HG03558 (cell line): Measurements from ENCODE around the gene LAG3.
"Not testable (repeated sequence)": the region's sequence is repeated elsewhere in the genome, so short reads cannot be mapped to it uniquely, and the experiment has no call there.

Source experiments
- ATAC-seq: cut with Tn5 transposase; IDR thresholded peaks from one replicate; pipeline ENCODE4 v1.9.1; 2021; ENCODE audit warnings: moderate number of reproducible peaks; ENCODE audit not compliant: unreplicated experiment; ENCODE audit errors: extremely low read depth

Gene LAG3

DNA sequence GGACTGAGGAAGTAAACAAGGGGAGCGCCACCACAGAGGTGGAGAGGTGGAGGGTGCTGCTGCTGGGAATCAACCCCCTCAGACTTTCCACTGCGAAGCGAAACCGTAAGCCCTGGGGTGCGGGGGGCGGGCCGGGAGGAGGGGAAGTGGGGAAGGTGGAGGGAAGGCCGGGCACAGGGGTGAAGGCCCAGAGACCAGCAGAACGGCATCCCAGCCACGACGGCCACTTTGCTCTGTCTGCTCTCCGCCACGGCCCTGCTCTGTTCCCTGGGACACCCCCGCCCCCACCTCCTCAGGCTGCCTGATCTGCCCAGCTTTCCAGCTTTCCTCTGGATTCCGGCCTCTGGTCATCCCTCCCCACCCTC, at the start of gene LAG3:
Gene LAG3 (plus strand): TSS at position 190 of the 365 bp plus-strand sequence. CDS start 333 bp downstream, outside the sequence.
- ATAC-seq = no peak

DNA sequence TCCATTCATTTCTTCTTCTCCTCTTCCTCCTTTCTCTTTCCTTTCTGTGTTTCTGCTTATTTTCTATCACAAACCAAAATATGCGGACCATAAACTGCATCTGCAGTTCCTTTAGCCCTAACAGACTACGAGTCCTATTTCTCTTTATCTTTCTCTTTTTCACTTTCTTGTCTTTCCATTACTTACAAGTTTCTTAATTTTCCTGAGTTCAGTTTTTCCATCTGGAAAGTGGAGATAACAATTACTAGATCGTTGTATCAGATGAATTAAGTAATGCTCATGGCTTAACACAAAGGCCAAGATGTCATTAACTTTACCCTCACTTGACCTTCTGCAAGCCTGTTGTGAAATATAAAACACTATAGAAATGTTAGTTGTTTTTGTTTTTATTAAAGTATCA, 49.5 kb upstream of the LAG3 start:
- ATAC-seq = no peak

DNA sequence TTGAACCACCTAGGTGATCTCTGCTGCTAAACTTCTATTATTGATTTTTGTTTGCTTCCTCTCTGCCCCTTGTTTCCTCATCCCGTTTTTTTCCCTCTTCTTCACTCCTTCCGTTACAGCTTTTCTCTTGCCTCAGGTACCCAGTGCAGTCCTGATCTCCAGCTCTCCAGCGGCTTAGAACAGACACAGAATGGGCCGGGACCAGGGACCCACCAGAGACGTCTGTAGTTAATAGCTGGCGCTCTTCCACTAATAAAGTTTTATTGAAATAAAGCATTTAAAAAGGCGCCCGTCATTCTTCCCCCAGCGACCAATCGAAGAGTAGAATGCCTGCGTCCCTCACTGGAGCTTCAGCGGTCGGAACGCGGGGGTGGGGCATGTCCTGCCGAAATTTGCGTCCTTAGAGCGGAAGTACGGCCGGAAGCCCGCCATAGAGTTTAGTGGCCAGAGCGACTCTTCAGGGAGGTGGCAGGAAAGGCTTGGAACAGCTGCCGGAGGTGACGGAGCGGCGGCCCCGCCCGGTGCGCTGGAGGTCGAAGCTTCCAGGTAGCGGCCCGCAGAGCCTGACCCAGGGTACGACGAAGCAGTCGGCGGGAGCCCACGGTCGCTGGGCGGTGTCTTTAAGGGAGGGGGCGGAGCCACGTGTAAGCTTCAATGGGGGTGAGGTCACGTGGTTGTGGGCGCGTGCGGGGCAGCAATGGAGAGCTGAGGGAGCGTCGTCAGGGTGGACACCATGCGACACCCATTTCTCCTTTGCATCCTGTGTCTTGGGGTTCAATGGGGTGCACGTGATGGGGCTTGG, 48.5 kb upstream of the LAG3 start, which contains the start of gene COPS7A:
Gene COPS7A (plus strand): TSS at position 440 of the 802 bp plus-strand sequence. CDS start 611 bp downstream, outside the sequence.
- peak; percentile 89 for ATAC-seq

DNA sequence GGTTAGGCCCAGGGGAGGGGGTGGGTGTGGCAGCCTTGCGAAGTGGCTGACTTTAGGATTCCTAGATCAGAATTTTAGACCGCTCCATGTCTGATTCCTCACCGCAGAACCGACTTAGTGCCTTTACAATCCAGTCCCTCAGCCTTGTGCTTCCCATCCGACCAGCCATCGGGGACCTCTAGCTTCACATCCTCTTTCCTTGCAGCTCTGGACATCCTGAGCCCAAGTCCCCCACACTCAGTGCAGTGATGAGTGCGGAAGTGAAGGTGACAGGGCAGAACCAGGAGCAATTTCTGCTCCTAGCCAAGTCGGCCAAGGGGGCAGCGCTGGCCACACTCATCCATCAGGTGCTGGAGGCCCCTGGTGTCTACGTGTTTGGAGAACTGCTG, 47.9 kb upstream of the LAG3 start:
- ATAC-seq = no peak

DNA sequence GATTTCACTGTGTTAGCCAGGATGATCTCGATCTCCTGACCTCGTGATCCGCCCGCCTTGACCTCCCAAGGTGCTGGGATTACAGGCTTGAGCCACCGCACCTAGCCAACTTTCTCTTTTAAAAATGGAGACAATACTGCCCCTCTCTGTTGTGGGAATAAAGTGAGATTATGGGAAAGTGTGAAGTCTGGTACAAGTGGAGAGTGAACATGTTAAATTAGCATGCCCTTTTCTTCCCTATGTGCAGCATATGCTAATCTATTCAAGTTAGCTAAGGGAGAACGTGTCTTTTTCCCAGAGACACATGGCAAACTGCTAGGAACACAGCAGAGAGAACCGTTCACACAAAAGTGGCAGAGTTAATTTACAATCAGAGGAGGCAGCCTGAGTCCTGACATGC, 47.0 kb upstream of the LAG3 start:
- no peak for ATAC-seq

DNA sequence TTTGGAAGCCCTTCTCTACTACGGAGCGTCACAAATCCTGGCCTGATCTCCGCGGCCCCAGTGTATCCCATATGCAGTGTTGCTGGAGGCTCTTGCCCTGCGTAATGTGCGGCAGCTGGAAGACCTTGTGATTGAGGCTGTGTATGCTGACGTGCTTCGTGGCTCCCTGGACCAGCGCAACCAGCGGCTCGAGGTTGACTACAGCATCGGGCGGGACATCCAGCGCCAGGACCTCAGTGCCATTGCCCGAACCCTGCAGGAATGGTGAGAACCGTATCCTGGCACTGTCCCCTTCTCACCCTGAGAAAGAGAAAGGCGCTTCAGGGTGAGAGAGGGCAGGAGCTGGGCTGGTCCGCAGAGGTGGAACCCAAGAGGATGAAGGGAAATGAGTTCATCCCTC, 43.1 kb upstream of the LAG3 start:
- no peak for ATAC-seq

DNA sequence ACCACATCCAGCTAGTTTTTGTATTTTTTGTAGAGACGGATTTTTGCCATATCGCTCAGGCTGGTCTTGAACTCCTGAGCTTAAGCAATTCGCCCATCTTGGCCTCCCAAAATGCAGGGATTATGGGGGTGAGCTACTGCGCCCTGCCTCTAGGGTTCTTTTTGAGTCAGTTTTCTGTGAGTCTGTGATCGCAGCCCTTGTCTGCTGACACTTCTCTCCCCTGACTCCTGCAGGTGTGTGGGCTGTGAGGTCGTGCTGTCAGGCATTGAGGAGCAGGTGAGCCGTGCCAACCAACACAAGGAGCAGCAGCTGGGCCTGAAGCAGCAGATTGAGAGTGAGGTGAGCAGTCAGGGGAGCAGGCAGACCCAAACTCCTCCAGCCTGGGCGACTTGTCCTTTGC, 42.2 kb upstream of the LAG3 start:
- ATAC-seq = no peak

DNA sequence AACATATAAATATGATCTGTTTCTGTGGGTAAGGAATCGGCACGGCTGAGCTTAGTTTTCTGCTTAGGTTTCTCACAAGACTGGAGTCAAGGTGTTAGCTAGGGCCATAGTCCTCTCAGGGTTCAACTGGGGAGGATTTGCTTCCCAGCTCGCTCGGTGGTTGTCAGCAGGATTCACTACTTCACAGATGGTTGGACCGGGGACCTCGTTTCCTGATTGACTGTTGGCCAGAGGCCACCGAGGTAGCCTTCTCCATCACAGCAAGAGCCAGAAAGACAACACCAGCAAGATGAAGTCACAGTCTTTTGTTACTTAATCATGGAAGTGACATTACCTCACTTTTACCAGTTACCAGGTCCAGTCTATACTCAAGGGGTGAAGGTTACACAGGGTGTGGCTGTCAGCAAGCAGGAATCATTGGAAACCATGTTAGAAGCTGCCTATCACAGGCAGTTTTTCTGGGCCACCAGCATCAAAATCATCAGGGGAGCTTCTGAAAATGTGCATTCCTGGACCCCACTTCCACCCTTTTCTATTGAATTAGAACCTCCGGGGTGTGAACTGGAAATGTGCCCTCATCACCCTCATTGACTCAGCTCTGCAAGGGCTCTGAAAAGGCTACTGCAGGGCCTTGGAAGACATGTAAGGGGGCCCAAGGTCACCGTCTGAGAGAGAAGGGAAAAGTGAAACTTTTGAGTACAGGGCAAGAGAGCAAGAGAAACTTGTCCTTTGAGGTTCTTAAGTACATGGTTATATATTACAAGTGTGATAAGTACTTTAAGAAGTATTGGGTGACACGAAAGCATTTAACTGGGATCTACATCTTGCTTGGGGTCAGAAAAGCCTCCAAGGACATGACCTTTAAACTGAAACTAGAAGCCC, 37.6 kb upstream of the LAG3 start:
- ATAC-seq = no peak

DNA sequence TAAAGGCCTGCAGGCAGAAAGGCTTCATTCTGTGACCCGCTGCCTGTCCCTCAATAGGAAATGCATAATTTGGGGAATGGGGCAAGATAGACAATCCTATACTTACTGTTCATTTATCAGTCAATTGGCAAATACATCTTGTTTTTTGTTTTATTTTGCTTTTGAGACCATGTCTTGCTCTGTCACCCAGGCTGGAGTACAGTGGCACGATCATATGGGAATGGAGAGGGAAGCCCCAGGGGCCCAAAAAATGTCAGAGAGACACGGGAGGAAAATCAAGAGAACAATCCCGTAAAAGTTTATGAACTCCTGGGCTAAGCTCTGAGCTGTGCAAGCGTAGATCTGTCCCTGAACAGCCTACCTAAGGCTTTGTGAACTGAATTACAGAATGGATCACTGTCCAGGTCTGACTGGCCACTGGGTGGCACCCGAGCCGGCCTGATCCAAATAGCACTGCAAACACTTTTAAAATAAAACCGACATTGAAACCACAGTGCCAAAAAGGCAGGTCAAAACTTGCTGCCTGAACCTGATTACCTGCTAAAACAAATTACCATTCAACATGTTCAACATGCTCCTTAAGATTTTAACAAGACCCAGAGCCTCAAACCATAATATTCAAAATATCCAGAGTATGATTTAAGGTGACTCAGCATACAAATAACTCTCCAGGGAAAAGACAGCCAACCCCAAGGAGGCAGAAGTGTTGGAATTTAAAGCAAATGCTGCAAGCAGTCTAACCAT, 36.7 kb upstream of the LAG3 start:
- no peak for ATAC-seq

DNA sequence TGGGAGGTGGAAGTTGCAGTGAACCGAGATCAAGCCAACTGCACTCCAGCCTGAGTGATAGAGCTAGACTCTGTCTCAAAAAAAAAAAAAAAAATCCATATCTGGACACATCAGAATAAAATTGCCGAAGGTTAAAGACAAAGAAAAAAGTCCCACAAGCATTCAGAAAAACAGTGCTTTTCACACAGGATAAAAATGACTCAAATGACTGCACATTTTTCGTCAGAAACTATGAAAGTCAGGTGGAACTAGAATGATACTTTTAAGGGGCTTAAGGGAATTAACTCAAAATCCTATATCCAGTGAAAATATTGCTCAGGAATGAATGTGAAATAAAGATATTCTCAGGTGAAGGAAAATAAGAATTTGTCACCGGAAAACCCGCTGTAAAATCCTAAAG, 35.6 kb upstream of the LAG3 start:
- no peak for ATAC-seq

DNA sequence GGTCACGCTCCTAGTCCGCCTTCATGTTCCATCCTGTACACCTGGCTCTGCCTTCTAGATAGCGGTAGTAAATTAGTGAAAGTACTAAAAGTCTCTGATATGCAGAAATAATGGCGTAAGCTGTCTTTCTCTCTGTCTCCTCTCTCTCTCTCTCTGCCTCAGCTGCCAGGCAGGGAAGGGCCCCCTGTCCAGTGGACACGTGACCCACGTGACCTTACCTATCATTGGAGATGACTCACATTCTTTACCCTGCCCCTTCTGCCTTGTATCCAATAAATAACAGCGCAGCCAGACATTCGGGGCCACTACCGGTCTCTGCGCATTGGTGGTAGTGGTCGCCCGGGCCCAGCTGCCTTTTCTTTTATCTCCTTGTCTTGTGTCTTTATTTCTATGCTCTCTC, 30.2 kb upstream of the LAG3 start:
- ATAC-seq = not testable (repeated sequence)

DNA sequence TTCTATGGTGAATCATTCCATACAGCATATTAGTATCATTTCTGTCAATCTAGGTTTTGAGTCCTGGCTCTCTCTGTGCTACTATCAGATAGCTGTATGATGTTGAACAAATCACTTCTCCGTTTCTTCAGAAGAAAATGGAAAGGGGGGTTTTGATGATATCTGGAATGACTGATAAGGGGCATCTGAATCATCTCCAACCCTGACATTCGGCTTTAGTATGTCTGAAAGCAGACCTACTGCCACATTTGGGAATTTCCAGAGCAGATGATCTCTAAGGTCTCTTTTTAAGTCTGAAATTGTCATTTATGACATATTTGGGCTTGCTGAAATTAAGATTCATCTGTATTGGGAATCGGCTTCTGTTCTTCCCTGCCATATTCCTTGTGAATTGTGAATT, 29.5 kb upstream of the LAG3 start:
- no peak for ATAC-seq

DNA sequence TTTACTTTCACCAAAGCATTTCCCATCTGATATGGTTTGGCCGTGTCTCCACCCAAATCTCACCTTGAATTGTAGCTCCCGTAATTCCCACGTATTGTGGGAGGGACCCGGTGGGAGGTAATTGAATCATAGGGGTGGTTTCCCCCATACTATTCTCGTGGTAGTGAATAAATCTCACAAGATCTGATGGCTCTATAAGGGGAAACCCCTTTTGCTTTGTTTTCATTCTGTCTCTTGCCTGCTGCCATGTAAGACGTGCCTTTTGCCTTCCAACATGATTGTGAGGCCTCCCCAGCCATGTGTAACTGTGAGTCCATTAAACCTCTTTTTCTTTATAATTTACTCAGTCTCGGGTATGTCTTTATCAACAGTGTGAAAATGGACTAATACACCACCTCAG, 29.0 kb upstream of the LAG3 start:
- ATAC-seq = not testable (repeated sequence)

DNA sequence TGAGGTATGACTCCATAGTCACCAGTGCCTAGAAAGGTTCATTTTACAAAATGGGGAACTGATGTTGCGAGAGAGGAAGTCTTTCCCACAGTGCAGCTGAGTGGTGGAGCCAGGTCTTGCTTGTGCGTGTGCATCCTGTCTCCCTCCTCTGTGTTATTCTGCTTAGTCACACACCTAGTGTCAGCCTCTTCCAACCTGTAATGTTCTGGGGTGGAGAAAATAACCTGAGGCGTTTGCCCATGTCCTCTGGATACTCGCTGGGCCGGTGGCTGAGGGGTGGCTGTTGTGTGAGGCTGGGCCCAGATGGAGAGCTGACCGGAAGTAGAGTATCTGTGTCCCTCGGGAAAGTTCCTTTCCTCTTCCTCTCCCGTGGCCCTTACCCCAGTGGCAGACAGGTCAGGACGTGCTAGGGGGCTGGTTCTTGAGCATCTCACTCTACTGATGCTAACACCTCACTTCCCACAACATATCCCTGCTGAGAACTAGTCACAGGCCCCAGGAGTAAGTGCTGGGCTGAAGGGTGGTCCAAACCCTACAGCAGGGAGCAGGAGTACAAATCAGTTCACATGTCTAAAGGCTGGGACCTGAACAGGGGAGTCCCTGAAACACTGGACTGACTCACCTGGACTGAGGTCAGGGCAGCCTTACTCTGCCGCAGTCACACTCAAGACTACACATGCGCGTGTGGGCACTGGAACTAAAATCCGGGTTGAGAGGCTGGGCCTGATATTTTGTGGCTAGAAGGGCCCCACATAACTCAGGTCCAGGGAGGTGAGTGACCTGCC, 26.4 kb upstream of the LAG3 start:
- ATAC-seq = no peak

DNA sequence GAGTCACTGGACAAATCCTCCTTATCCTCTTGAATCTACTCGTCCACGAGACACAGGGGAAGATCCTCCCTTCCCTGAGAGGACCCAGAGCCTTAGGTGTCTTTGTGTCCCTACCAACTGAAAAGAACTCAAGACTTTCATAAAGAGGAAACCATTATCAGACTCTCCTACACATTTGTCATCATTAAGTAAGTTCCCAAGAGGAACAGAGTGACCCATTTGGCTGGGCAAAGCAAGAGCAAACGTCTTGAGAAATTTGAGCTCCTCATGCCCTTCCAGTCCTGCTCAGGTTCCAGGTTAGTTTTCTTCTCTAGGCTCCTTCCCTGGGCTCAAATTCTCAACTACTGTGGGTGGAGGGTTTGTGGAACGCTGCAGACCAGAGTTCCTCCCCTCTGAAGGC, 25.1 kb upstream of the LAG3 start:
- no peak for ATAC-seq

DNA sequence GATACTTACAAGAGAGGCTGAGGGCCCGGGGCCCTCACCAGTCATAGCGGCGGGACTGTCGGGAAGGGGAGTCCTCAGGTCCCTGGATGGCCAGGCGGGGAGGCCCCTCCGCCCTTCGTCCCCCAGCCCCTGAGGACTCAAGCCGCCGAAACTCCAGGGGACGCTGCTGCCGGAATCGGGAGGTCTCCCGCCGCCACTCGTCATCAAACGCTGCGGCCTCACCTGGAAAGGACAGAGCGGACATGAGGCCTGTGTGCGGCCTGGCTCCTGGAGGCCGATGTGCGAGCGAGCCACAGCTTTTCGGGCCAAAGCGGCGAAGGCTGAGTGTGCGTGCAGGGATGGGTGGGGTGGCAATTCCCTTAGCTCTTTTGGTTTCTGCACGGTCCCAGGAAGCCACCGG, 23.6 kb upstream of the LAG3 start:
- ATAC-seq = no peak

DNA sequence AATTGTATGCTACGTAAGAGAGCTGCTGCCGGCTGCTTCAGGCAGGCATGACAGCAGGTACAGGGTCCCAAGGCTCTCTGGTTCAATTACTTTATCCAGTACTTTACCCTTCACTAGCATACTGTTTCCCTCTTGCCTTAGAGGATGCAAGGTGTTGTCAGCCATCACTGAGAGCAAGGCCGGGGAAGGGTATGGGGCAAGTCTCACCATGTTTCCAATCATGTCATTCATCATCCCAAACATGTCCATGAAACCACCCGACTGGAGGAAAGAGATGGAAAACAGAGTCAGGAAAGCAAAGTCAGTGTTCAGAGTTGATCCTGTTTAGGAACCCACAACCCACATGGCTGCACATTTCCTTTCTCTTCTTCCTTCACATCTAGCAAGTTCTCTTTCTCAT, 21.8 kb upstream of the LAG3 start:
- no peak for ATAC-seq

DNA sequence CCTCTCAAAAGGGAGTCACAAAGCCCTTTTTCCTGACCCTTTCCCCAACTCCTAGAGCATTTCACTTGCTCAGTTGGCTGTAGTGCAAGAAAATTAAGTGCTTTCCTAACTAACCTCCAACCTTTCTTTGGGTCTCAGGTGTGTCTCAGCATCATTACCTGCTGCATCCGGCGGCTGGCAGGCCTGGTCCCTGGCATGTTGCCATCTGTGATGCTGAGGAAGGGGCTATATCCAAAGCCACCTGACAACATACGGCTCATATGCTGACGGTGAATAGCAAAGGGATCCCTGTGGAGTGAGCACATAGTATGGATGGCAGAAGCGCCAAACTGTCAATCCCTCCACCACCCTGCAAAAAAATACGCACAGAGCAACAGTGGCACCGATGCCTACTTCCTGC, 20.6 kb upstream of the LAG3 start:
- no peak for ATAC-seq

DNA sequence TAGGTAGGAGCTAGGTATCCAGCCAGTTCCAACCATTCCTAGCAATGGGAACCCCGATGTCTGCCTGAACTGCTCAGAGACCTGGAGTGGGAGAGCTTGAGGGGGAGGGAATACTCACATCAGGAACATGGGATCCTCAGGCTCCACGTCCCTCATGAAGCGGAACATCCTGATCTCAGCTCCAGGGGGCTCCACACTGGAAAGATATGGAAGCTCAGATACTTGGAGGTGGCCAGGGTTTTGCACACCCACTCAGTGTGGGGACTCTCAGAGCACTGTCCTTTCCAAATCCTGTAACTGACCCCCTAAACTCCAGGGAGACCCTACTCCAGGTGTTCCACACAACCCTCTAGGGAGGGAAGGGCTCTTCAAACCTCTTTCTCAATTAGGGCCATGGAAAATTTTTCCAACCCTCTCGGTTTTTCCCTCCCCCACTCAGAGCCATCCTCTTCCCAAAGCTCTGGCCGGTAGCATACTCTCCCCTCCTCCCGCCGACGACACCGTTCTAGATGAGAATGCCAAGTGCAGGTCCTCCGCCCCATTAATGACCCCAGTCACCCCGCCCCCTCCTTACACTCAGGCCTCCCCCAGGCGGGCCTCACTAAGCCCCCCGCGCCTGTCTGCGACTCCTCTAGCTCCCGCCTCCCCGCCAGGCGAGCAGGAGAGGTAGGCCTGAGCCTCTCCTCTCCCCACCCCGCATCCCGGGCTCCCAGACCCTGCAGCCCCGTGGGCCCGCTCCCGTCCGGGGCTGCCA, 20.0 kb upstream of the LAG3 start:
- no peak for ATAC-seq
